Effector memory CD8-positive, alpha-beta T cell (primary cell): ENCODE measurements around the gene SEC24B.
A peak's percentile ranks its signal among the peaks of the same experiment; 100 is the strongest.
"Not testable (repeated sequence)": the region's sequence is repeated elsewhere in the genome, so short reads cannot be mapped to it uniquely, and the experiment has no call there.

Experiments
- ATAC-seq: fragments of 150-1000 bp; cut with Tn5 transposase; replicated peaks from 2 replicates; pipeline ENCODE4 v1.10.0; 2021; ENCODE audit warnings: mild to moderate bottlenecking, moderate library complexity
- DNase-seq, 3 experiments: peaks; one replicate each; pipeline ENCODE4 v3.0.0; 2021
- H3K27ac Mint-ChIP-seq, 2 donors: one replicate each; pipeline ENCODE4 v1.8.0; 2022; ENCODE audit warnings: mild to moderate bottlenecking in 2 of 2, mixed read lengths in 2 of 2, moderate library complexity in 2 of 2
- H3K27me3 Mint-ChIP-seq, 2 donors: one replicate each; pipeline ENCODE4 v1.8.0; 2022; ENCODE audit warnings: mixed read lengths in 2 of 2
- H3K36me3 Mint-ChIP-seq: one replicate; pipeline ENCODE4 v1.8.0; 2022; ENCODE audit warnings: mild to moderate bottlenecking, moderate library complexity, mixed read lengths; ENCODE audit not compliant: insufficient read depth
- H3K4me1 Mint-ChIP-seq, 2 donors: one replicate each; pipeline ENCODE4 v1.8.0; 2022; ENCODE audit warnings: low read depth in 2 of 2, mixed read lengths in 2 of 2
- H3K4me3 Mint-ChIP-seq, 2 donors: one replicate each; pipeline ENCODE4 v1.8.0; 2022; ENCODE audit warnings: mild to moderate bottlenecking in 2 of 2, mixed read lengths in 2 of 2, moderate library complexity in 2 of 2
- H3K9me3 Mint-ChIP-seq, 2 donors: one replicate each; pipeline ENCODE4 v1.8.0; 2022; ENCODE audit warnings: mixed read lengths in 2 of 2

The SEC24B gene

DNA sequence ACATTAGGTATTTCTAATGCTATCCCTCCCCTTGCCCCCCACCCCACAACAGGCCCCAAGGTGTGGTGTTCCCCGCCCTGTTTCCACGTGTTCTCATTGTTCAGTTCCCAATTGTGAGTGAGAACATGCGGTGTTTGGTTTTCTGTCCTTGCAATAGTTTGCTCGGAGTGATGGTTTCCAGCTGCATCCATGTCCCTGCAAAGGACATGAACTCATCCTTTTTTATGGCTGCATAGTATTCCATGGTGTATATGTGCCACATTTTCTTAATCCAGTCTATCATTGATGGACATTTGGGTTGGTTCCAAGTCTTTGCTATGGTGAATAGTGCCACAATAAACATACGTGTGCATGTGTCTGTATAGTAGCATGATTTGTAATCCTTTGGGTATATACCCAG, 146.4 kb downstream of the SEC24B start:
- not testable (repeated sequence) for ATAC-seq, H3K27me3 Mint-ChIP-seq, DNase-seq, H3K4me3 Mint-ChIP-seq, H3K9me3 Mint-ChIP-seq, H3K27ac Mint-ChIP-seq, H3K36me3 Mint-ChIP-seq
- H3K4me1 Mint-ChIP-seq, result peaks cover 29 to 44% of the 10 kb centered on the region in 2 donors

DNA sequence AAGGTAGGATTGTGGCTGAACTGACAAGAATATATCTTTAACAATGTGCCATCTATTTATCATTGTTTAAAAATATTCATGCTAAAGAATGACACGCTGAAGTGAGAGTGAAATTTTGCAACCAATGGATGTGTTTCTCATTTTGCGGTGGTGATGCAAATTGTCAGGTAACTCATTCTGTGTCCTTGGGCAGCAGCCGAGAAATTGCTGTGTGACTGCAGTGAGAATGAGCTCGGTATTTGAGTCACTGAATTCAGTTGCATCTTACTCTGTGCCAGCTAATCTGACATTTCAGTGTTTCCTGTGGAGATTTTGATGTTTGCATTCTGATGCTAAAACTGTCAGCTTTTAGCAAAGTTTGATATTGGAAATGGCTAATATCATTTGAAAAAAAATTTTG, 154.6 kb downstream of the SEC24B start:
- Mint-ChIP-seq H3K4me1 (peaks cover 42 to 65% of the 10 kb centered on the region in 2 donors), H3K27me3 (no peaks in the 10 kb centered on the region), H3K9me3 (no peaks in the 10 kb centered on the region), H3K4me3 (peak overlapping the region in 1 of 2 donors; percentile 30), H3K27ac (peak overlapping the region in 1 of 2 donors; percentile 74), H3K36me3 (peaks cover 7% of the 10 kb centered on the region)
- DNase-seq, result no peak
- ATAC-seq, result peak; percentile 55

- no peak overlapping the region for H3K4me3 Mint-ChIP-seq
- peaks cover 36 to 60% of the 10 kb centered on the region in 2 donors for H3K4me1 Mint-ChIP-seq
These were observed 155.5 kb downstream of the SEC24B start for GRCh38 chr4:109589119-109589518.

GRCh38 chr4:109589605-109590004, 156.0 kb downstream of the SEC24B start:
- Mint-ChIP-seq H3K4me1 (peaks cover 33 to 55% of the 10 kb centered on the region in 2 donors), H3K4me3 (no peak overlapping the region), H3K27ac (peak overlapping the region in 1 of 2 donors; percentile 74), H3K27me3 (no peaks in the 10 kb centered on the region), H3K9me3 (no peaks in the 10 kb centered on the region), H3K36me3 (peaks cover 7% of the 10 kb centered on the region)
- DNase-seq, result no peak
- no peak for ATAC-seq

More at GRCh38 chr4:109589119-109589518, 155.5 kb downstream of the SEC24B start:
- Mint-ChIP-seq H3K27me3 (no peaks in the 10 kb centered on the region), H3K9me3 (no peaks in the 10 kb centered on the region), H3K27ac (peak overlapping the region in 1 of 2 donors; percentile 74), H3K36me3 (peaks cover 7% of the 10 kb centered on the region)
- DNase-seq (no peak), ATAC-seq (no peak)
